LNCaP clone FGC (cell line): ENCODE results near the gene CLDN3.

Experiments
- DNase-seq: peaks from one replicate; pipeline ENCODE4 v3.0.0-alpha.2; 2011; ENCODE audit warnings: low read depth
- H3K4me3 ChIP-seq: 2 replicates; pipeline ENCODE4 v1.5.1; 2011; ENCODE audit warnings: mild to moderate bottlenecking, low read depth, low read length, control low read depth
- TF ChIP-seq, protein P1 (sequence below): IDR thresholded peaks from 2 replicates; pipeline ENCODE4 v1.5.1; 2012; ENCODE audit warnings: mild to moderate bottlenecking; ENCODE audit not compliant: control insufficient read depth, insufficient read depth; ENCODE audit errors: extremely low read depth

Gene CLDN3, protein sequence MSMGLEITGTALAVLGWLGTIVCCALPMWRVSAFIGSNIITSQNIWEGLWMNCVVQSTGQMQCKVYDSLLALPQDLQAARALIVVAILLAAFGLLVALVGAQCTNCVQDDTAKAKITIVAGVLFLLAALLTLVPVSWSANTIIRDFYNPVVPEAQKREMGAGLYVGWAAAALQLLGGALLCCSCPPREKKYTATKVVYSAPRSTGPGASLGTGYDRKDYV

DNA sequence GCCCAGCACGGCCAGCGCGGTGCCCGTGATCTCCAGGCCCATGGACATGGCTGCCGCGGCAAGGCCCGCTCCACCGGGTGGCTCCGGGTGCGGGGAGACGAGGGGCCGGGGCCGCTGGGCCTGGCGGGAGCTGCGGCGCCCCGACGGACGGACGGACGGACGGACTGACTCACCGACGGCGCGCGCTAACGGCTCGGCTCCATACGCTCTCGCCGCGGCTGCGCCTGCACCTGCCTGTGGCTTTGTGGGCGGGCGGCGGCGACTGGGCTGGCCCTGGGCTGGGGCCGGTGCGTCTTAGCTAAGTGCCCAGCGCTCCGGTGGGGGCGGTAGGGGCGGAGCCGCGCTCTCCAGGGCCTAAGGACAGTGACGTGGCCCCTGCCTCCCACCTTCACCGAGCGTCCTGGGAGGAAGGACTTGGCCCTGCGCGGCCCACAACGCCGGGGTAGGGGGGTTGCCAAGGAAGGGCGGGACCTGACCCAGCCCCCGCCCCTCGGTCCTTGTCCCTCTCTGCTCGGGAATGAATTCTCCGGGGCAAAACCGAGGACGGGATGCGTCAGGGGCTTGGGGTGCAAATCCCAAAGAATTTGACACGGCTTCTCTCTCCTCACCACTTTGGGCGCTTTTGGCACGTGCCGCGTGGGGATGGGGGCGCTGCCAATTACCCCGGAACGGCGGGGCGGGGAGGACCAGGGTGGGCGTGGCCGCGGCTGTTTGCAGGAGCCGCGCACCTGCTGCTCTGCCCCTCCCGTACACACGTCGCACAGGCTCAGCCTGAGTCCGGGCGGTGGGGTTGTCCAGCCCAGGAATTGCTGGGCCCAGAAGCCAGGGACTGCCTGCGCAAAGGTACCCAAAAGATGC, at the start of gene CLDN3:
CLDN3 (minus strand) TSS at position 269 of the 858 bp plus-strand sequence; CDS start at position 48, 221 bp downstream.
- TF ChIP-seq, protein P1, sequence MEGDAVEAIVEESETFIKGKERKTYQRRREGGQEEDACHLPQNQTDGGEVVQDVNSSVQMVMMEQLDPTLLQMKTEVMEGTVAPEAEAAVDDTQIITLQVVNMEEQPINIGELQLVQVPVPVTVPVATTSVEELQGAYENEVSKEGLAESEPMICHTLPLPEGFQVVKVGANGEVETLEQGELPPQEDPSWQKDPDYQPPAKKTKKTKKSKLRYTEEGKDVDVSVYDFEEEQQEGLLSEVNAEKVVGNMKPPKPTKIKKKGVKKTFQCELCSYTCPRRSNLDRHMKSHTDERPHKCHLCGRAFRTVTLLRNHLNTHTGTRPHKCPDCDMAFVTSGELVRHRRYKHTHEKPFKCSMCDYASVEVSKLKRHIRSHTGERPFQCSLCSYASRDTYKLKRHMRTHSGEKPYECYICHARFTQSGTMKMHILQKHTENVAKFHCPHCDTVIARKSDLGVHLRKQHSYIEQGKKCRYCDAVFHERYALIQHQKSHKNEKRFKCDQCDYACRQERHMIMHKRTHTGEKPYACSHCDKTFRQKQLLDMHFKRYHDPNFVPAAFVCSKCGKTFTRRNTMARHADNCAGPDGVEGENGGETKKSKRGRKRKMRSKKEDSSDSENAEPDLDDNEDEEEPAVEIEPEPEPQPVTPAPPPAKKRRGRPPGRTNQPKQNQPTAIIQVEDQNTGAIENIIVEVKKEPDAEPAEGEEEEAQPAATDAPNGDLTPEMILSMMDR = no peak
- peak; percentile 91 for DNase-seq
- H3K4me3 ChIP-seq = peak within 1 kb of the TSS; percentile 62

DNA sequence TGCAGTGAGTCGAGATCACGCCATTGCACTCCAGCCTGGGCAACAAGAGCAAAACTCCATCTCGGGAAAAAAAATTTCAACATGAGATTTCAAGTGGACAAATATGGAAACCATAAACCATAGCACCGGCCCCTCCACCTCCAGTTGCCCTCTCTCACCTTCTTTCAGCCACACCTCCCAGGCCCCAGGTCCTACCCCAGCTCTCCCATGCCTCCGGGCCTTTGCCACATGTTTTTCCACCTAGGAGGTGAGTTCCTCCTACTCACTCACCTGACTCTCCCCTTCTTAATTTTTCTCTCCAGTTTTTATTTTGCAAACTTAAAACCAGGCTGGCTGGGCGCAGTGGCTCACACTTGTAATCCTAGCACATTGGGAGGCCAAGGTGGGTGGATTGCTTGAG, 47.1 kb upstream of the CLDN3 start:
- TF ChIP-seq, protein P1 = no peak
- H3K4me3 ChIP-seq = no peak overlapping the region
- no peak for DNase-seq

DNA sequence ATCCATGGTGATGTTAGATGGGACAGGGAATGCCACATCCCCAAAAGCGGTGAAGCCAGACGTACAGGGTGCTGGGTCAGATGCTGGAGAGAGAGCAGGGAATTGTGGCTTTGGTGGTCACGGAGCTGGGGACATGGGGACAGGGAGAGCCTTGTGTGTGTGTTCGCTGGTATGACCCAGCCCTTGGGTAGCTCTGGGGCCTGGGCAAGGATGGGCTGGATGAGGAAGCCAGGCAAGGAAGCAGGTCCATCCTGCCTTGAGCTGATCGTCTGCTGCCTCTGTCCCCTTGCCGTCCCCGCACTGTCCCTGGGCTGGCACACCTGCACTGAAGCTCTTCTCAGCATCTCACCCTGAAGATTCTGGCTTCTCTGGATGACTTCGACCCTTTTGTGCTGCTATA, 45.4 kb upstream of the CLDN3 start:
- no peak overlapping the region for H3K4me3 ChIP-seq
- DNase-seq = no peak
- TF ChIP-seq, protein P1 = no peak

DNA sequence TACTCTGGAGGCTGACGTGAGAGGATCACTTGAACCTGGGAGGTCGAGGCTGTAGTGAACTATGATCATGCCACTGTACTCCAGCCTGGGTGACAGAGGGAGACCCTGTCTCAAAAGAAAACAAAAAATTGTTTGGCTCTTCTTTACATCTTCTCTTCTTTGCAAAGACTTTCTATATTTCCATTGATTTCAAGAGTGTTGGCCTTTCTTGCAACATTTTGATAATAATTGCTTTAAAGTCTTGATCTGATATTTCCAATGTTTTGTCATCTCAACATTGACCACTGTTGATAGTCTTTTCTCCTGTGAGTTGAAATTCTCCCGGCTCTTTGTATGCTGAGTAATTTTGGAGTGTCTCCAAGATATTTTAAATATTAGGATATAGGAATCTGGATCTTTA, 42.9 kb upstream of the CLDN3 start:
- no peak overlapping the region for H3K4me3 ChIP-seq
- no peak for DNase-seq
- TF ChIP-seq, protein P1 = no peak

DNA sequence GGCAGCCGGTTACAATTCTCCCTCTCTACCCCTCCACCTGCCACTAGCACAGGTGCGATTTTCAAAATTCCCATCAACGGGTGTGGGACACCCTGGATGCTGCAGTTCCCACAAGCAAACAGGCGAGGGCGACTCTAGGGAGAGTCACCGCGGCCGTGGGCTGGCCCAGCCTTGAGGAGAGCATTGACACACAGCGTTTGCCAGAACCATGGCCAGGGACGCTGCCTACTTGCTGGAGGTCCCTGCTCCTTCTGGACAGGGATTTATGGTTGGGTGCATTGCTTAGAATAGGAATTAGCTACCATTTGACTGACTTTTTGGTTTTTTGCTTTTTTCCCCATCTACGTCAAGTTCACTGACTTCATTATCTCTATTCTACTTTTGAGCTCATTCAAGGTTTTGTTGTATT, 41.7 kb upstream of the CLDN3 start:
- H3K4me3 ChIP-seq = no peak overlapping the region
- DNase-seq = no peak
- TF ChIP-seq, protein P1 = peak; percentile 84

DNA sequence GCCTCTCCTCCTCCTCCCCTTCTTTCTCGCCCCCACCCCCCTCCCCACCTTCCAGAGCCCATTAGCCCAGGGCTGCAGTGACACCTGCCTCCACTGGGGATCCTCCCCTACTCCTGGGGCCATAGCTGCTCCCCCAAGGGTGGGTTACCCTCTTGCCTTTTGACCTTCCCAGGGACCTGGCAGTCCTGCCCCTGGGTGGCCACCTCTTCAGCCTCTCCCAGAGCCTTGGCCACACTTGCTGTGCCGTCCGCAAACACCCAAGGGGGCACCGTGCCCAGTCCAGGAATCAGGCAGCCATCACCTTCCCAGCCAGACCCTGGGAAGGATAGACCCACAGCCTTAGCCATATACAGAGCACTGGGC, 40.9 kb upstream of the CLDN3 start:
- DNase-seq = no peak
- TF ChIP-seq, protein P1 = no peak
- no peak overlapping the region for H3K4me3 ChIP-seq
